ENCODE measurements around the gene ST8SIA4.

DNA sequence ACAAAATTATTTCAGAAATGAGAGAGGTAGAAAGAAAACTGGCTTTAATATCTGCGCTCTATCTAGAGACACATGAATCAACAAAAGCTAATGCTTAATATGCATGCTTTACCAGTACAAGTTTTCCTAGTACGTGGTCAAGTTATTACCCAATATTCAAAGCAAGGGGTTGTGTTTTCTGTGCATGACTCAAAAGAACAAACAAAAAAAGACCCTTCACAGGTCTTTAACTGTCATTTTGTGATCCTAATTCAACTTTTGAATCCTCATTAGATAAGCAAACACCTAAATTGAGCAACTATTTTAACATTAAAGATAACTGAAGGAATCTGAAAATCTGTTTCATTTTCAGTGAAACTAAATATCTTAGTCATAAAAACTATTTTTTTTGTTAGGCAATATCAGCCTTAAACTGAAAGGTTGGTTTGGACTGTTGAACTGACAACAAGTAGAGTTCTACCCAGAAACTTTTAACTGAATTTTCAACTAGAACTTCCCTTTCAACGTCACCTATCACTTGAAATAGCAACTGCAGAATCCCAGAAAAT lies 12.5 kb downstream of the ST8SIA4 start:
- no peak for TF ChIP-seq POLR2A (IDR thresholded peaks at IDR 0.05; ENCODE audit: low read length)
- no peak for TF ChIP-seq GATA1 (IDR thresholded peaks at IDR 0.05; ENCODE audit: low read depth, low read length)
